ENCODE results near the gene ATG12.
"Not testable (repeated sequence)": the region's sequence is repeated elsewhere in the genome, so short reads cannot be mapped to it uniquely, and the experiment has no call there.

The ATG12 gene

DNA sequence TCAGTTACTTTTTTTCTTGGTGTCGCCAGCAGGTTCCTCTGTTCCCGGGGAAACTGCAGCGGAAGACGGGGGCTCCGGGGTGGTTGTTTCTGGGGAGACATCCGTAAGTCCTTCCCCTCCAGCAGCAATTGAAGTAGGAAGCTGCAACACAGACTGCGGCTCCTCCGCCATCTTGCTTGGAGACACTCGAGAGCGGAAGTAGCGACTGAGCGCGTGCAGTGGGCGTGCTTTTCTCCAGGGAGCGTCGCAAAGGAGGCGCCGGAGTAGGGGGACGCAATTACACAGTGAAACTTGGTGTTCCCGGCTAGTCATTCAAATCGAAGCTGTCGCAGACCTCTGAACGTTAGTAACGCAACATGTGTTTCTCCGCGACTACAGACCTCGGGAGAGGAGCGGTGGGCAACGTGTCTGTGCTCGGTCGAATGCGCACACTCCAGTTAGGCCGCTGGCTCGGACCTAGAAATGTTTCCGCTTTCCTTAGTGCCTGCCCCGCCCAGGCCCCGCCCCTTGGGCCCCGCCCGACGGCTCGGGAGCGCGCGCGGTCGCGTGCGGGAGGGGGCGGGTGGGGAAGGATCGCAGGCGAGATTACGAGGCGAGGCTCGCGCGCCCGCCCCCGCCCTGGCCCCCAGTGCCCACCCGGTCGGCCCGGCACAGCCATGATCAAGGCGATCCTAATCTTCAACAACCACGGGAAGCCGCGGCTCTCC, at the start of gene ATG12, which contains the start of gene AP3S1:
Gene ATG12, minus strand, starts transcription at position 184 of the 707 bp plus-strand sequence. Its CDS starts 13 bp downstream, at position 171.
Gene AP3S1, plus strand, starts transcription at position 554 of the 707 bp plus-strand sequence. Its CDS starts 103 bp downstream, at position 657.
- DNase-seq (ENCODE audit: low spot score): peak; percentile 95

DNA sequence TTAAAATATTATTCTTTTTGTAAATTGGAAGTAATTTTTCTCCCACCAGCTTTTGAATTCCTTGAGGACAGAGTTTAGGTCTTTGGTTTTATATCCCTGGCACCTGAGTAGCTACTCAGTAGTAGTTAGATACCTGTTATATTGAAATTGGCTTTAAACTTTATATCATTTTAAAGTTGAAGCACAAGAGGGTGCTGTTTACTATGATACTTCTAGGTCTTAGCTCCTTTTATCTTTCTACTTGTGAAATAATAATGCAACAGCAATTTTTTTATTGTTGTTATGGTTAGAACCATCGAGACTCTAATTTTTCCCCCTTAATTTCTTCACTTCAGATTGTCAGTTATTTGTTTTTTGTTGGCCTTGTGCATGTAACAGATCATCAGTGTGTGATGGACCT, 46.7 kb upstream of the ATG12 start:
- peak; percentile 49 for DNase-seq (ENCODE audit: low spot score)

- DNase-seq (ENCODE audit: low spot score): peak; percentile 9
Measured at GRCh38 chr5:115885208-115885607, 43.8 kb upstream of the ATG12 start.

DNA sequence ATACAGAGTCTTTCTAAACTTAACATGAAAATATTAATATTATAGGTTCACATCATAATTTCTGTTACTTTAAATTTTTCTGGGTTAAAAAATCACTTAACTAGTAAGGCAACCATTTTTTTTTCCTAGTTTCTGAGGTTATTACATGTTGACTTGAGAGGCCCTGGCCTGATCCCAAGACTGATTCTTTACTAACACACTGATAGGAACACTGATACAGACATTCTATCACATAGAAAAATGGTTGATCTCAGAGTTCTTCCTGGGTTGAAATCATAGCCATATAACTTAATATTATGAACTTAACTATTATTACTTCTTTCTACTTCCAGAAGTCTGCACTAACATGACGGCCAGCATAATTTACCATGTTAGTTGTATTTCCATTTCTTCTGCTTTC, 43.3 kb upstream of the ATG12 start:
- no peak for DNase-seq (ENCODE audit: low spot score)

- not testable (repeated sequence) for DNase-seq (ENCODE audit: low spot score)
Measured at GRCh38 chr5:115882434-115882833, 41.1 kb upstream of the ATG12 start.

- not testable (repeated sequence) for DNase-seq (ENCODE audit: low spot score)
Measured at GRCh38 chr5:115877342-115877741, 36.0 kb upstream of the ATG12 start.

DNA sequence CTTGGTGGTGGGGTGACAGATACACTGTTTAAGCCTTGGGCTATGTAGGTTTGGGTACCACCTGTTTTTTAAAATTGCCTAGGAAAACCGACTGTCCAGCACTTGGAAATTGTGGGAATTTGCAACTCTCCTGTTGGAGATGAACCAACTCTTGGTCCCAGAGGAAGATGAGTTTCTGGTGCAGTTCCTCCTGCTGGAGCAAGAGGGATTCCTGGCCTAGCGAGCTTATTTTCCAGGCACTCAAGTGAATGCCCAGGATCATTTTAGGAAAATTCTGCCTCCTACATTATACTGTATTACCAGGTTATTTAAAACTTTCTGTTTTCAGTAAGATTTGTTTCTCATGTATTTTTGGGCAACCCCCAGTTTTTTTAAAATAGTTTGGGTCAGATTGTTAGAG, 34.1 kb upstream of the ATG12 start:
- no peak for DNase-seq (ENCODE audit: low spot score)

DNA sequence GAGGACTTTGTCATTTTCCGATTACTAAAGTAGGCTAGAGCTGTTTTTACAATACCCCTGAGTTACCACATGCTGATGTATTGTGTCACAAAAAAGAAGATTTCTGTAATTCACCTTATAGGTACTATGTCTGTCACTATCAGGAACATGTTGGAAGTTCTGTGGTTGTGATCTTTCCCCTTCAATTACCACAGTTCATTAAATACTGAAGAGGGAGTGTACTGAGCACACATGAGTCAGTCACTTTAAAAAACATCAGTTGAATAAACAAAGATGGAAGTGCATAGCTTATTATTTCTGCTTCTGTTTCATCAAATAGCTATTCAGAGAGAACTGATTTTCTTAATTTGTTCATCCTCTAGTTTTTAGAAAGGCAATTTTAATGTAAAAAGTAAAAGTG, 32.0 kb upstream of the ATG12 start:
- DNase-seq (ENCODE audit: low spot score): peak; percentile 50

- DNase-seq (ENCODE audit: low spot score): no peak
Measured at GRCh38 chr5:115872447-115872846, 31.1 kb upstream of the ATG12 start.

- no peak for DNase-seq (ENCODE audit: low spot score)
Measured at GRCh38 chr5:115869256-115869795, 28.0 kb upstream of the ATG12 start.

DNA sequence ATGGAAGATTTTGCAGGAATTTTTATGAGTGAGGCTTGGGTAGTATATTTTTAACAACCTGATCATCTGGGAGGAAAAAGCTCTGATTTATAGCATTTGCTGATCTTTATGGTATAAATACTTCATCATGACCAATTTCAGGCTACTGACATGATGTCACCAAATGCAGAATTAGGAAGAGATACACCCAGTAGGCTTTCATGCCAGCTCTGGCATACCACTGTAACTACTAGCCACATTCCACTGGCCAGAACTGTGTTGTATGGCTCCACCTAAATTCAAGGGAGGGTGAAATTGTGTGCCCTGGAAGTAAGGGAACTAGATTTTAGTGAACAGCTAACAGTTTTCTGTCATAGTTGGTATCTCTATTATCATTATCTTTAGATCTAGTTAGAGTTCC, 18.0 kb upstream of the ATG12 start:
- no peak for DNase-seq (ENCODE audit: low spot score)

- no peak for DNase-seq (ENCODE audit: low spot score)
Measured at GRCh38 chr5:115858396-115858795, 17.0 kb upstream of the ATG12 start.

DNA sequence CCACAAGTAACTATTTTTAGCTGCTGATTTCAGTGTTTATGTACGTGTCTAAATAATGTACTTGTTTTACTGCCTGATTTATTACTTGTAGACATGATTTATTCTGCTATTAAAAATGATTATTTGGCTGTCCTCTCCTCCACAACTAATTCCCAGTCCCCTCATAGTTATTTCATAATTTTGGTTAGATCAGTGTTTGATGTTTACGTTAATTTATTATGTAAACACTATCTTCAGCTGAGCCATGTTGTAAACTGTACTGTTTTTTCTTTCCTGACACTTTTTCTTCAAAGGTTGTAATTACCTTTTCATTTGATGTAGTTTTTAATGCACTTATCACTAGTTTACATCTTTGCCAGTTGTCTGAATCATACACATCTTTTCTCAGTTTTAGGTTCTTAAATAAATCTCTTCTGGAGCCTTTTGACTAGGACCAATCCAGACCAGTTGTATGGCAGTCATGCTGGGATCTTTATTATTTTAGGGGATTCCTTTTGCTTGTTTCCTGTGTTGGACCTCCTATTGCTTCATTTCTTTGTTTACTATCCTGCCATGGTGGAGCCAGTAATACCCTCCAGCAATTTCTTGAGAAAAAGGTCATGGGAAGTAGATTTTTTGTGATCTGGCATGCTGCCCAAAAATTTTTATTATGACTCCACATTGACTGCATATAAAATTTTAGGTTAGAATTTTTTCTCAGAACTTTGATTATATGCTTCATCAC, 16.4 kb upstream of the ATG12 start:
- DNase-seq (ENCODE audit: low spot score): no peak

GRCh38 chr5:115857057-115857479, 15.7 kb upstream of the ATG12 start:
- no peak for DNase-seq (ENCODE audit: low spot score)

DNA sequence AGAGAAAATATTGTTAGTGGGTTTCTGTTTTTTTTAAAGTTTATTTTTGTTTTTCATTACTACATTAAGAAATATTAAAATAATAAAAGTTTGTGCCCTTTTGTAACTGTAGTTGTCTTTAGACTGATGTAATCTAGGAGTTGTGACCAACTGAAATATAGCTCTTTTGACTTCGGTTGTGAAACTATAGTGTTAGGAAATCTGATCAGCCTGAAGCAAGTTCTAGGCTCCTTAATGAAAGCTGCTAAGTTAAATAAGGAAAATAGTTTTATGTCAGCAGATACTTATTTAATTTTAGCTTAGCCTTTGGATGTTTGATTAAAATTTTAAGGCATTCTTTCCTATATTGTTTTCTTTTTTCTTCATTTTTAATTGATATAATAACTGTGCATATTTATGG, 14.6 kb upstream of the ATG12 start:
- DNase-seq (ENCODE audit: low spot score): no peak

- DNase-seq (ENCODE audit: low spot score): no peak
Measured at GRCh38 chr5:115854139-115854538, 12.8 kb upstream of the ATG12 start.

GRCh38 chr5:115850744-115851416, 9.5 kb upstream of the ATG12 start:
- DNase-seq (ENCODE audit: low spot score): peak; percentile 39

DNA sequence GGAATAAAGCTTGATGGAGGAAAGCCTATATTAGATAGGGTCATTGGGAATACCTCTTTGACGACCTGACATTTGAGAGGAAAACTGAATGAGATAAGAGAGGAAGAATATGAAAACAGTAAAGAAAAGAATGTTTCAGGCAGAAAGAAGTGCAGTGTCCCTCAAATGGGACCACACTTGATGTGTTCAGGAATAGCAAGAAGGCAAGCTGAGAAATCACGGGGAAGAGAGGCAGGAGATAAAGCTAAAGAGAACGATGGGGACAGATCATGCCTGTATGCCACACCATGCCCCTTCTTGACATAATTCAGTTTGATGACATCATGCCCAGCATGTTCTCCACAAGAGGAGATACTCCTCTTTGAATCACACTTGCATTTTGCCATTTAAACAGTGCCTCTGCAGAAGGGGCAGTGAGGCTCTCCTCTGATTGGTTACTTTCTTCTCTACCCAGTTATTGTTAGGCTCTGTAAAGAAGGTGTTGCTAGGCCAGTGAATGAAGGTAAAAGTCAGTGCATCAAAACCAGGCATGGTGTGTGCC, 8.0 kb upstream of the ATG12 start:
- no peak for DNase-seq (ENCODE audit: low spot score)

- DNase-seq (ENCODE audit: low spot score): no peak
Measured at GRCh38 chr5:115847290-115847689, 5.9 kb upstream of the ATG12 start.

GRCh38 chr5:115844321-115844817, 3.0 kb upstream of the ATG12 start:
- peak; percentile 68 for DNase-seq (ENCODE audit: low spot score)

GRCh38 chr5:115843444-115844130, 2.2 kb upstream of the ATG12 start:
- peak; percentile 17 for DNase-seq (ENCODE audit: low spot score)
